NCI-H2107 (cell line): ENCODE measurements around the gene APOB.

Experiments used
- DNase-seq: peaks from one replicate; lab custom pipeline; 2025; lab: John Stamatoyannopoulos, UW

Gene APOB

DNA sequence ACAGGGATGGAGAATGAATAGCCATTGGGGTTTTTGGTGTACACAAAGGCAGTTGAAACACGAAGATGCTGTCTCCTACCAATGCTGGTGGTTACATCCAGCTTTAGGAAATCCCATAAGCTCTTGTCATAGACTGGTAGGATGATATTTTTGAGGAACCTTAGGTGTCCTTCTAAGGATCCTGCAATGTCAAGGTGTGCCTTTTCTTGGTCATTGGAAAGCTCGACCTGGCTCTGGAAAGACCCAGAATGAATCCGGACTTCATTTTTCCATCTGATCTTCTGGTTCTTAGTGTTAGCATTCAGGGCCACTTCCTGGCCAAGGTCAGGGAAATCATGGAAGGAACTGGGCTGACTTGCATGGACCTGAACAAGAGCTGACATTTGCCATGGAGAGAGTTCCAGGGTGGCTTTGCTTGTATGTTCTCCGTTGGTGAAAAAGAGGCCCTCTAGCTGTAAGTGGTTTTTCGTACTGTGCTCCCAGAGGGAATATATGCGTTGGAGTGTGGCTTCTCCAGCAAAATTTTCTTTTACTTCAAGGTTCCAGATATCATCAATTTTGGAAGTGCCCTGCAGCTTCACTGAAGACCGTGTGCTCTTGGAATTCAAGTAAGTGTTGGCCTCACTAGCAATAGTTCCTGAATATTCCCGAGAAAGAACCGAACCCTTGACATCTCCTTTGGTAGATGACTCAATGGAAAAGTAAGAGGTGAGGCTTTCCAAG lies 38.0 kb downstream of the APOB start:
- DNase-seq, result no peak

DNA sequence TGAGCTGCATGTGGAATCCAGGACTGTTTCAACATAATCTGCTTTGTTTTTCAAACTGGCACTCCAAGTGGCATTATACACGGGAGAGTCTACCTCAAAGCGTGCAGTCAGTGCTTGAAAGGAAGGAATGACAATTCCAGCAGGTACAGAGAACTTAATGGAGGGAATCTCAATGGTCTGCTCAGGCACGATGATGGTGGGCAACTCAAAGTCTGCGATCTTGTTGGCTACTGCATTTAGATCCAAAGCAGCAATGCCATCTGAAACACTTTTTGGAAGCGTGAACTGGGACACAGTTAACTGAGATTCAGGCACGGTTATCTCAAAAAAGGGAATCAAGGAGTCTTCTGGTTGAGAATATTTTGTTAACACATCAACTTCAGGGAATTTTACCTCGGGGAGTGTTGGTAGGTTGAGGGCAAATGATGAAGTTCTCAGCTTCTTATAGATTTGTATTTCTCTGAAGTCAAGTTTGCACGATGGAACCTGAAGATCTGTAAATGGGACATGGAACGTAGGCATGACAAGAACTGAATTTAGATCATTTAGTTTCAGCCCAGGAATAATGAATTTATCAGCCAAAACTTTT lies 38.7 kb downstream of the APOB start:
- DNase-seq, result no peak

DNA sequence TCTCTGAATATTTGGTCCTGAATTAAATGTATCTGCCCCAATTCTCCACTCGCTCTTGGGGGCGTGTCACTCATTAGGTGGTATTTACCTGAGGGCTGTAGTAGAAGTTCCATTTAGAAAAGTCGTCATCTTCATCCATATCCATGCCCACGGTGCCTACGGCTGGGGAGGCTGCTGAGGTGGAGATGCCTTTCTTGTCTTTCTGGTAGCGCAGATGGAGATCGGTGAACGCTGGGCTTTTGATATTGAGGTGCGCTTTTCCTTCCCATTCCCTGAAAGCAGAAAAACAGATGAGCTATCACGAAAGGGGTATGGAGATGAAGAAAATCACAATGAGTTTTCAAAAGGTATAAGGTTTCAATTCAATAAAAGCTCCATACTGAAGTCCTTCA lies 39.7 kb downstream of the APOB start:
- DNase-seq, result no peak

- no peak for DNase-seq
Observed at GRCh38 chr2:21003572-21004180, 40.2 kb downstream of the APOB start.

DNA sequence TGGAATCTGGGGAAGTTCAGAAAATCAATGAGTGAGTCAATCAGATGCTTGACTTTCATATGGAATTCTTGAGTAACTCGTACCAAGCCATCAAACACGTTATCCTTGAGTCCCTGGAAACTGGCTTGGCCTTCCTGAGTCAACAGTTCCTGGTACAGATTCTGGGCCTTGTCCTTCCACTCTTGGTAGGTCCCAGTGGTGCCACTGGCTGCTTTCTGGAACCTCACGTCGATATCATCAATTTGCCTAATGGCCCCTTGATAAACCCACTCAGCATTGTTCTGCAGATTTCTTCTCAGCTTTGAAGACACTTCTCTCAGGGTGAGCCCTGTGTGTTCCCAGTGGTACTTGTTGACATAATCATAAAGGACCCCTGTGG lies 41.1 kb downstream of the APOB start:
- no peak for DNase-seq

DNA sequence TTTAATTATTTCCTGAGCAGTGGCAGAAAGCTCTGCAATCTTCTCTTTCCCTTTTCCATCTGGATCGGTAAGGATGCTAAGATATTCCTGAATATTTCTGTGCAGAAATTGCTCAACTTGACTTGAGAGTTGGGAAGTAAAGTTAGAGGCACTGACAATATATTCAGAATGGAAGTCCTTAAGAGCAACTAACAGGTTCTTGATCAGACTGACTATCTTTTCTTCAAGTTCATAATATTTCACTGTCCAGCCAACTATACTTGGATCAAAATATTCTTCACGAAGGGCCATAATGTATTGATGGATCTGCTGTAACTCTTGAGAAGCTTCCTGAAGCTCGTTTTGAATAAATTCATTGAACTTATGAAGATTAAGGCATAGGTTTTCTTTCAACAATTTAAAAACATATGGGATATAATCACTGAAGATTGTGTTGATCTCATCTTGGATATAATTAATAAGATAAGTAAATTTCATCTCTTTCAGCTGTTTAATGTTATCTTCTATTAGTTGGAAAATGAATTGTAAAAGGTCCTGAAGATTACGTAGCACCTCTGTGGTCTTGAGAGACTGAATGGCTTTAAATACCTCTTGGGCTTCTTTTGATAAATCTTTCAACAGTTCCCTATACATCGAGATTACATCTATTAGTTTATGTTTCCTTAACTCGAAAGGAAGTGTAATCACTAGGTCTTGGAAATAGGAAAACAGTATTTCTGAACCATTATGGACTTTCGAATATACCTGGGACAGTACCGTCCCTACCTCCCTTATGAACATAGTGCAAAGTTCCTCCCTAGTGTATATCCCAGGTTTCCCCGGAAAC lies 41.7 kb downstream of the APOB start:
- DNase-seq, result no peak

GRCh38 chr2:21001225-21001946 lies 42.5 kb downstream of the APOB start:
- no peak for DNase-seq

DNA sequence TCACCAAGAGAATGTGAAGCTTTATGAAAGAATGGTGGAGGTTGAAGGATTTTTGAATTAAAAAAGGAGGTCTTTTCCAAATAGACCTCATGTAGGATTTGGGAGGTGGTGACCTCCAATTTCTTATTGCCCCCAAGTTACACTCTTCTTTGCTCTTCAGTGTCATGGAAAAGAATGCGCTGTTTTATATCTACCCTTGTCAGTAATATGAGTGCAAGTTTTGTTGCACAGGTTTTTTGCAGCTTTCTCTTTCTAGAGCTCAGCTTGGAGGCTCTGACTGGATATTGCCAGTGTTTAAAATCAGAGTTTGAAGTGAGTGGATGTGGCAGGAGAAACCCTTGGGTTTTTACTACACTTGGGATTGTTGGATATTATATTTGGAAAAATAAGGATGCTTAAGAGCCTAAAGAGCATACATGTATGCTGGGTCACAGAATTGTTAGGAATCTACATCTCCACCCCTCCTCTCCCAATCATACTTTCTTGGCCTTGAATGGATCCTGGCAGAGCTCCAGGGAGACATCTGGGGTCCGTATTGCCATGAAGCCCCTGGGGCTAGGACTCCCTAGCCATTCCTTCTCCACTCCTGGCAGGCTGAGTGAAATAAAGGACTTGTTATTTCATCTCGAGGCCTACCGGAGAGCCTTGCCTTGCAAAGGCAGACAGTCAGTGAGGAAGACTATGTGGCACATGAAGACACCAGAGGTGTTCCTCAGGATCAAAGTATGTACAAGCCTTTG lies 43.8 kb downstream of the APOB start:
- DNase-seq, result no peak

DNA sequence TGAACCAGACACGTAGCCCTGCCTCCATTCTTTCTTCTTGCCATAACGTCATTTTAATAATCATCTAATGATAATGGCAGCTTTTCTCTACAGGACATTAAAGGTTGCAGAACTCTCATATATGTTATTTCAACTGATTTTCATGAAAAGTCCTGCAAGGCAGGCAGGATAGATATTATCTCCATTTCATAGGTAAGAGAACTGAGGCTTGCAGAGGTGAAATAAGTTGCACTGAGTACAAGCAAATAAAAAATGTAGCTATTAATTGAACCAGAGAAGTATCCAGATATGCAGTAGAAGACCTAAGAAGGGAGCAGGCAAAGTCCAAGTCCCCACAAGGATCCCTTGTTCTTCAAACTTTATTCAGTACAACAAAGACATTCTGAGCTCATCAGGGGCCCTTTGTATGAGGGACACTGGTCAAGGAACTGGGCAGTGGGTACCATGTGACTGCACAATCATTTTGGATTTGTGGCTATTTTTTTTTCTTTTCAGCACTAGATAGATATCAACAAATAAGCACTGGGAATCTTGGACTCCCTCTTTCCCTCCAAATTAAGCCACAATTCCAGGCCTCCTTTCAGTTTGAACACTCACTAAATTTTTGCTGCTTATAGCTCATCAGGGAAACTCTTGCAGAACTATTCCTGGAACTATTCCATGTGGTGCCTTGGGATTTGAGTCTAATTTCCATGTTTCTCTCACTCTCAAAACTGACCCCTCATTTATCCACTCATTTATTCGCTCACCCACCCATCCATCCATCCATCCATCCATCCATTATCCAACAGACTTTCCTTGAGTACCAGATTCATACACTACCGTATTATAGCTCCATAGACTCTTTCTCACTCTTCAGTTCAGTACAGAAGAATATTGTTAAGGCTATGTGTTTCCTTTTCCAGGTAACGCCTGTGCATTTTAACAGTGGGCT lies 44.6 kb downstream of the APOB start:
- no peak for DNase-seq

- DNase-seq, result no peak
Observed at GRCh38 chr2:20997953-20998722, 45.7 kb downstream of the APOB start.

- no peak for DNase-seq
Observed at GRCh38 chr2:20994130-20994529, 49.7 kb downstream of the APOB start.

- no peak for DNase-seq
Observed at GRCh38 chr2:20992201-20992711, 51.6 kb downstream of the APOB start.

DNA sequence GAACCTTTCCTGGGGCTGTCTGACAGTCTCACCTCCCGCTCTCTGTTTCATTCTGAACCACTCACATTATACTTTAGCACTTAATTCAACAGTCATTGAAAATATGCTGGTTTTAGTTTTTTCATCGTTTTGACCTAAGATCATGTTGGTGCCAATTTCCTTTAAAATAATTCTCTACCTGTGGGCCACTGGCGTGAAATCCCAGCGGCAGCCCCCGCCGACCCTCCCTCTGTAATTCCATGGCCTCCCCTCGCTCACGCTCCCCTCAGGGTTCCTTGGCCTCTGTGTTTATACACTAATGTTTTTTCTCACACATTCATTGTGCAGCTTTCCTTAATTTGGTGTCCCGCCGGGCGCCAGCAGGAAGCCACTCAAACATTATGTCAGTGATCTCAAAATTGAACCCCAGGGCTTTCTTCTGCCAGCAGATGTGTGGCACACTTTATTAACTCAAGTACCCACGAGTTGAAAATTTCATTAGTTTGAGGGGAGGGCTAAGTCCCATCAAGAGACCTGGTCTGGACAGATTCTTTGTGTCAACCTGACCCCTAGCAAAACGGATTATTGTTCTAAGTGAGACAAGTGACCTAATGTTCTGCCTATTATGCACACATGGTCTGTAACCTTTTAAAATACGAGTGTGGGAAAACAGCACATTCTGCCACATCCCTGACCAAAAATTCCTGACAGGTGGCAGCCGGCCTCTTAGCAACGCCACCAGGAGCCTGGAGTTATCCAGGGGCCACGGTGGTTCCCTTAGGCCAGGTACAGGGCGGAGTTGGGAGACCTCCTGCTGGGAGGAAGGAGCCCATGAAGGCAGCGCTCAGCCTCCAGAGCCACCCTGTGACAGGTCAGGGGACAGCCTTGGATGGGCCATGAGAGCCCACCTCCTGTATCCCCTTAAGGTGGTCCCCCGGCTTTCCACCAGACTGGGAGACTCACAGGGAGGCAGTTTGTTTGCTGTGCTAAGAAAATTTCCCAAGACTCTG lies 53.1 kb downstream of the APOB start:
- peak; percentile 6 for DNase-seq

DNA sequence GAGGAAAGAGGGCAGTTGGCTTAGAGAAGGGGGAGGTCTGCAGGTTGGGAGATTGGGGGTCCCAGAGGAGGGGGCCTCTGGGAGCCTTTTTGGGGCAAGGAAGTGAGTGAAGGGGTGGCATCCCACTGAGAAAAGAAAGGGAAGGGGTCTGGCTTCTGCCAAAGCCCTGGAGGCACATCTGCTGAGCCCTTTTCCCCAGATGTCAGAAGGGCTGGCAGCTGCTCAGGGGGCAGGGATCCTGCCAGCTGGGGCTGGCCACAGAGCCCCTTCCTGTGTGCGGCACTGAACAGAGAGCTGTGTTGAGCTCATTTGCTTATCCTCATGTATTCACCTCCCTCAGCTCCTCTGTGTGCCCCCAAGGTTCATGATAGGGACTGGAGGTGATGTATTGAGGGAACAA lies 54.5 kb downstream of the APOB start:
- DNase-seq, result no peak

DNA sequence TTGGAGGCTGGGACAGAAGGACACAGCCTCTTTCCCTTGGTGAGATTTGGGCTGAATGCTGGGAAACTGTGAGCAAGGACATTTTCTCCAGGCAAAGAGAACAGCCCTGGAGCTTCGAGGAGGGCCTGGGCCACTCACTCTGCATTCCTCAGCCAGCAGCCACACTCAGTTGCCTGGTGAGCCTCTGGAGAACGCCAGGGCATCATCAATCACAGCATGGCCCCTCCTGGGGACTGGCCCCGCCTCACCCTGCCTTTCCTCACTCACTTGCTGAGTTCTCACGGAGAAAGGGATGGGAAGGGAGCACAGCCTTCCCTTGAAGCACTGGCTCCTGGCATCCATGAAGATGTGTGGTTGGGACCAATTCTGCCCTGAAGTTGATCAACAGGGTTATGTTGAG lies 55.0 kb downstream of the APOB start:
- DNase-seq, result no peak

GRCh38 chr2:20986024-20986939 lies 57.6 kb downstream of the APOB start:
- DNase-seq, result no peak

DNA sequence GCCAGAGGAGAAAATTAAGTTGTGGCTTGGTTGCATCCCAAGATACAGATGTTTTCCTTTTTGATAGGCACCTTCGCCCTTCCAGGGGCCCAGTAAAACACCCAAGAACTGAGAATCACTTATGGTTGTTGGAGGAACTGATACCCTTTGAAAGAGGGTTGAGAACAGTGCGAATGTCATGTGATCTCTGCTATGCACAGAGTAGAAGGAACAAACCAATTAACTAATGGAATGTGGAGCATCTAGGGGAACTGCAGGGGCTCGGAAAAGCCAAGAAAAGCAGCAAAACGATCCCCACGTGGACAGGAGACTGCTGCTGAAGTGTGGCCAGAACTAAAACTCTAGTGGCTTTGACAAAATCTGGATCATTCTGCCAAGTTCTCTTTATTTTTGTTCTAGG lies 58.8 kb downstream of the APOB start:
- no peak for DNase-seq
